C1 segment of cervical spinal cord (tissue), 14 donors: ENCODE data around the gene RCBTB2.
"Not testable (repeated sequence)": the region's sequence is repeated elsewhere in the genome, so short reads cannot be mapped to it uniquely, and the experiment has no call there.

Experiments
- DNase-seq, 14 donors: peaks; one replicate each; lab custom pipeline; 2025; lab: John Stamatoyannopoulos, UW

The RCBTB2 gene

DNA sequence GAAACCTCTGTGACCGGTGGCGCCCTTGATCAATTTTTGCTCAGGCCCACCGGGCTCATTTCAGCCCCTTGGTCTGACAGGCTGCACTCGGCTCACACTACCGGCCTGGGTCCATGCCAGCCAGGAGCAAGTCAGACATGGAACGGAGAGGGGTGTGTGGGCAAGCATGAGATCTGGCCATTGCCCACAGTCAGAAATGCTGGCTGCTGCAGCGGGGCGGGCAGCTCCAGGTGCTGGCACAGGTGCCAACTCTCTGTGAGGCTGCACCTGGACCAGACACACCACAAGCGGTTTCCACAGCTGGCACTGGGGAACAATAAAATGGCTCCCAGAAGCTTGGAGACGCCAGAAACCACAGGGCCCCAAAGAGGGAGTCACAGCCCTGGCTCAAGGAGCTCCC lies 76.3 kb downstream of the RCBTB2 start:
- no peak for DNase-seq

GRCh38 chr13:48451196-48451595 lies 81.7 kb downstream of the RCBTB2 start:
- not testable (repeated sequence) for DNase-seq

DNA sequence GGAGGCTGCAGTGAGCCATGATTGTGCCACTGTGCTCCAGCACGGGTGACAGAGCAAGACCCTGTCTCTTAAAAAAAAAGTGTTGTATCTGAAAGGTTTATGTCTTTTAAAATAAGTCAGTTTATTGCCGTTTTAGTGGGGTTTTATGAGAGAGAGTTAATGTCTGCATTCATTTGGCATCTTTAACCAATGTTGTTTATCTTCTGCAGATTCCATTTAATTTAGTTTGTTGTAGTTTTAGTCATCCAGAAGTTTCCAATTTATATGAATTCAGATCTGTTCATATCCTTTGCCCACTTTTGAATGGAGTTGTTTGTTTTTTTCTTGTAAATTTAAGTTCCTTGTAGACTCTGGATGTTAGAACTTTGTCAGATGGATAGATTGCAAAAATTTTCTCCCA lies 83.2 kb downstream of the RCBTB2 start:
- DNase-seq = no peak

- DNase-seq = no peak
Measured at GRCh38 chr13:48448959-48449614, 83.8 kb downstream of the RCBTB2 start.

- DNase-seq = no peak
Measured at GRCh38 chr13:48448285-48448958, 84.5 kb downstream of the RCBTB2 start.

DNA sequence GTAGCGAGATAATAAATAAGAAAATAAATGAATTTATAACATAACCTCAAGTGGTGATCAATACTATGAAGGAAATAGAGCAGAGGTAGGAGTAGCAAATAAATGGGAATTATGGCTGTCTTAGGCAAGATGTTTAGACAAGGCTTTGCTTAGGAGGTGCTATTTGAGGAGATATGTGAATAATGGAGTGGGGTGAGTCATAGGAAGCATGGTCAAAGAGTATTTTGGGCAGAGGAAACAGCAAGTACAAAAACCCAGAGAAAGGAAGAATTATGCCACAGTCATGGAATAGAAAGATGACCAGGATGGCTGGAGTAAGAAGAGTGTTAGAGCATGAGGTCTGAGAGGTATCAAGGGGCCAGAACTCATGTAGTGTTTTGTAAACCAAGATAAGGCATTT lies 86.4 kb downstream of the RCBTB2 start:
- DNase-seq = no peak

GRCh38 chr13:48443442-48444208 lies 89.3 kb downstream of the RCBTB2 start:
- DNase-seq = no peak
